Skeletal muscle cell (primary cell): ENCODE data around the gene DDAH2.

ENCODE experiments used
- DNase-seq: peaks from one replicate; pipeline ENCODE4 v3.0.0-alpha.2; 2010; ENCODE audit warnings: low read depth
- H3K4me3 ChIP-seq: 2 replicates; pipeline ENCODE4 v1.5.1; 2011; ENCODE audit warnings: low read depth, mild to moderate bottlenecking, control low read depth, low read length, moderate library complexity

Gene DDAH2, protein sequence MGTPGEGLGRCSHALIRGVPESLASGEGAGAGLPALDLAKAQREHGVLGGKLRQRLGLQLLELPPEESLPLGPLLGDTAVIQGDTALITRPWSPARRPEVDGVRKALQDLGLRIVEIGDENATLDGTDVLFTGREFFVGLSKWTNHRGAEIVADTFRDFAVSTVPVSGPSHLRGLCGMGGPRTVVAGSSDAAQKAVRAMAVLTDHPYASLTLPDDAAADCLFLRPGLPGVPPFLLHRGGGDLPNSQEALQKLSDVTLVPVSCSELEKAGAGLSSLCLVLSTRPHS

DNA sequence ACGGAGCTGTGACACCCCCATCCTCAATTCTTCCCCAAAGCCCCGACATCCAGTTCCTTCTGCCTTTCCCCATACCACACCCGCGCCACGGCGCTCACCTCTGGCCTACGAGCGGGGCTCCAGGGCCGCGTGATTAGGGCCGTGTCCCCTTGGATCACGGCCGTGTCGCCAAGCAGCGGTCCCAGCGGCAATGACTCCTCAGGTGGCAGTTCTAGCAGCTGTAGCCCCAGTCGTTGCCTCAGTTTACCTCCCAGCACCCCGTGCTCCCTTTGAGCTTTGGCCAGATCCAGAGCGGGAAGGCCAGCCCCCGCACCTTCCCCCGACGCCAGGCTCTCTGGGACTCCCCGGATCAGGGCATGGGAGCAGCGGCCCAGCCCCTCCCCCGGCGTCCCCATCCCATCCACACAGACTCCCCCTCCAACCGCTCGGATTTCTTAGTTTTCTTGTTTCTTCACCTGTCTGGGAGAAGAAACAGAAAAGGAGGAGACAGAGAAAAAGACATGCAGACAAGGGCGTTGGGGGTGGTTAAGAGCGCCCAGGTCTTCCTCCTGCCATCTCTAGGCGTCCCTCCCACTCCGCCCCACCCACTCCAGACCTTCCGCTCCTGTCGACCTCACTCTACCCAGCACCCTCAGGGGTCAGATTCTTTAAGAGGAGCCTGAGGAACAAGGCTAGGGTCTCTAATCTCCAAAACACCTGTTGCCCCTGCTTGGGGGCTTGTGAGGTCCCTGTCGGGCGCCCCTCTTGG lies at the start of gene DDAH2:
Gene DDAH2 (minus strand): TSS at position 533 of the 748 bp plus-strand sequence. CDS start 138 bp downstream, at position 395.
- no peak for DNase-seq
- peak within 1 kb of the TSS; percentile 90 for H3K4me3 ChIP-seq

DNA sequence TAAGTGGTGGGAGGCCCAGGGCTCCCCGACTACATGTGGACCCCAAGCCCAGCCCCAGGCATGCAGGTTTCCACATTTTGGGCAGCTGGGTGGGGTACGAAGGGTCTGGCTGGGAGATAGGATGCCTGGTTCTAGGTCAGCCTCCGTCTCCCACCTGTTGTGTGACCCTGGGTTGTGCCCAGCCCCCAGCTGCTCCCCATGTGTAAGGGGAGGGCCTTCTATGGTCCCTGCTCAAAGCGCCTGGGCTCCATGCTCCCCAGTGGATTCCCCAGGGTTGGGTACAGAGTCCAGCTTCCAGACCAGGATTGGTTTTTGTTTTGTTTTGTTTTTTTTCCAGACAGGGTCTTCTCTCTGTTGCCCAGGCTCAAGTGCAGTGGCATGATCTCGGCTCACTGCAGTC lies 49.1 kb upstream of the DDAH2 start:
- no peak overlapping the region for H3K4me3 ChIP-seq

DNA sequence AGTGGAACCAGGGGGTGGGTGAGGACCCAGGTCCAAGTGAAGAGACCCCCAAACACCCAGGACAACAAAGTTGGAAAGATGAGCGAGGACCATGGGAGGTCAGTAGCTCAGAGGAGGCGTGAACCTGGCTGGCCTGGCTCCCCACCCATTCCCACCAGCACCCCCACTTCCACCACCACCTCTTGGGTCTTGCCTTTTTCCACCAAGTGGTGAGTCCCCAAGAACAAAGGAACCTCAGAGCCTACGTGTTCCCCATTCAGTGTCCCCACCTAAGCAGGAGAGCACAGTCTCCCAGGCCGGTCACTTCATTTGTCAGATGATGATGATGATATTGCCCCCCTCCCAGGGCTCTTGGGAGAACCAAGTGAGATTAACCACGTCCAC lies 48.6 kb upstream of the DDAH2 start:
- no peak for DNase-seq
- H3K4me3 ChIP-seq: no peak overlapping the region

More for the DNA sequence above, 49.1 kb upstream of the DDAH2 start:
- no peak for DNase-seq

DNA sequence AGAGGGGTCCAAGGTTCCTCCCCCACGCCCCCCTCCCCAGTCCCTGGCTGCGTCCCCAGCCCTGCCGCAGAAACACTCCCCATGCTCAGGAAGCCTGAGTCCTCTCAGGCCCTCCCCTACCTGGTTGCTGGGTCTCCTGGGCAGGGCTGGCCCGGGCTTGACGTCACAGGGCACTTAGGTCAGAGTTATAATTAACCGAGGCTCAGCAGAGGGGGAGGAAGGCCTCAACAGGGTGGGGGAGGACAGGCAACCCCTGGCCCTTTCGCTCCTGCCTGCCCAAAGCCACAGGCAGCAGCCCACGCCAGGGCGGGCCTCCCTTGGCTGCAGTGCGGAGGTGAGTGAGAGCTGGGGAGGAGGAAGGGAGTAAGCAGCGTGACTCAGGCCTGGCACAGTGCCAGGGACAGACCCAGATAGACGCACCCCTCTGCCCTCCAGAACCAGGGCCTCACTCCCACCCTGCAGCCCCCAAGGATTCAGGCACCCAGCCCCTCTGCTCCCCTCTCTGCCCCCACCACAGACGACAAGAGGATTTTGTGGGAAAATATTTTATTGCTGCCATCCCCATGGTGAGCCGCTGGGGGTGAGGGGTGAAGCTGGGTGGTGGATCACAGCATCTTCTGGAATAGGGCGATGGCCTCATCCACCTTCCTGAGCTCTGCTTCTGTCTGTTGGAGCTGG lies 48.0 kb upstream of the DDAH2 start, which contains the start of gene VWA7:
Gene VWA7 (minus strand): TSS at position 340 of the 678 bp plus-strand sequence. CDS start 549 bp downstream, outside the sequence.
- DNase-seq: peak; percentile 47
- H3K4me3 ChIP-seq: no peak within 1 kb of the TSS

DNA sequence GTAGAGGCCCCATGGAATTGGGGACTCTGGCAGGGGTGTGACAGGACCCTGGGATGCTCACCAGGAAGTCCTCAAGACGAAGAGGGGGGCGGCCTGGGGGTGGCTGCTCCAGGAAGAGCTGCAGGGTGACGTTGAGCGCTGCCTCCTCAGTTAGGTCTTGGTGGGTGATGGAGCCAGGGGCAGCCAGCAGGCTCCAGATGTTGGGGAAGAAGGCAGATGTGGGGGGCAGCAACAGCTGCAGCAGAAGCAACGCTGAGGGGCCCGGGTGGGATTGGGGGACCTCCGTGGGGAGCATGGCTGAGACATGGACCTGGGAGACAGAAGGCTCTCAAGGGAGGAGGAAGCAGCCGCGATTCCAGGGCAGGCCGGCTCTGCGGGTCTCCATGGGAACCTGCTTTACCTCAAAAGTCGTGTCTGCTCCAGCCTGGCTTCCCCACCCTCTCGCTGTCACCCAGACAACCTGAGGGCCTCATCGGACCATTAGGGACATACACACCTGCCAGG lies 47.4 kb upstream of the DDAH2 start:
- H3K4me3 ChIP-seq: no peak overlapping the region

DNA sequence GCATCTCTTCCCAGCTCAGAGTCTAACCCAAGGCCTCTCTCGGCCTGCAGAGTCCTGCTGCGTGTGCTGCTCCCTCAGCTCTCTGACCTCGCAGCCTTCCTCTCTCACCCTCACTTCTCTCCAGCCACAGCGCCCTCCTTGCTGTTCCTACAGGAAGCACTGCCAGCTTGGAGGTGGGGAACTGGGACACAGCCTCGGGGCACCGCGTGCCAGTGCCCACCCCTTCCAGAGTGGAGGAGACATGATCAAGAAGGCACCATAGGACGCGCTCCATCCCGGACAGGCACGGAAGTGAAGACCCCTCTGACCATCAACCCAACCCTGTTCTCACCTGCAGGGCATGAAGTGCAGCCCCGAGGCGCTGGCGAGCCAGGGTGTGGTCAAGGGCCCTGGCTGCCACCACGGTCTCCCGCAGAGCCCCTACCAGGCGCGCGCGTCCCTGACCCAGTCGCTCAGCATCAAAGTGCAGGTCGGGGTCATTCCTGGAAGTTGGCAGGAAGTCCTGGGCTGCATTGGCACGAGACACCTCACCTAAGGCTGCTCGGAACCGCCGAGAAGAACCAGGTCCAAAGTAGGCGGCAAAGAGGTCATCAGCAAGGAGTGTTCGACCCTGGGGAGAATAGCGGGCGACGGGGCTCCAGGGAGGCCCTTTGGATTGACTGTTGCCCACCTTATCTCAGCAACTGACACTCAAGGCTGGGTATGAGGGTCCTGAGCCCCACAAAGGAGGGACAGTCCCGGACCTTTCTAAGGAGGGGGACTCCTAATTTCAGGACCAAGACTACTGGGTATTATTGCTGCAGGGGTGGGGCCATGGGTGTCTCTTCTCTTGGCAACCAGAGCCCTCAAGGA lies 46.8 kb upstream of the DDAH2 start:
- DNase-seq: no peak
- H3K4me3 ChIP-seq: no peak overlapping the region

More for the DNA sequence above, 47.4 kb upstream of the DDAH2 start:
- DNase-seq: no peak

DNA sequence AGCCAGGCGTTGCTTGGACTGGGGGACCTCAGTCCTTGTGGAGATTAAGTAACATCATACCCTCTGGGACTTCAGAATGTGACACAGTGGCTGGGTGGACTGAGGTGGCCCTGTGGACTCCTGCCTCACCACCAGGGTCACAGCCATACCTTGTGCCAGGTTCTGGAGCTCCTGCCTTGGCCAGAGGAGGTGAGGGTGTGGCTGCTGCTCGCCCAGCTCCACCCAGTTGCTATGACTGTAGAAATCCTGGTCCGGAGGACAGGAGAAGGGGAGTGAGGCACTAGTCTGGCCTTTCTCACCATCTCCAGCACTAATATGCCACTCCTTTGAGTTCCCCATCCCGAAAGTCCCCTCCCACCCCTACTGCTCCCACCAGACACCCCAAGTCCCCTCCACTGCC lies 46.1 kb upstream of the DDAH2 start:
- no peak for DNase-seq
- H3K4me3 ChIP-seq: no peak overlapping the region

DNA sequence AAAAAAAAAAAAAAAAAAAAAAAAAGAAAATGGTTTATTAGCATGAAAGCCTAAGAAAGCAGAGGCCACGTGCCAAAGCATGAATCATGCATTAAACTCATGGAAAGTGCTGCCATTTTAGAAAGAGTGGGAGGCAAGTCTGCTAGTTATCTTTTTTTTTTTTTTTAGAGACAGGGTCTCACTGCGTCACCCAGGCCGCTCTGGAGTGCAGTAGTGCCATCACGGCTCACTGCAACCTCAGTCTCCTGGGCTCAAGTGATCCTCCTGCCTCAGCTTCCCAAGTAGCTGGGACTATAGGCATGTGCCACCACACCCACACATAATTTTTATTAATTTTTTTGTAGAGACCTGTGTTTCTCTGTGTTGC lies 42.9 kb upstream of the DDAH2 start:
- no peak overlapping the region for H3K4me3 ChIP-seq
- DNase-seq: no peak

DNA sequence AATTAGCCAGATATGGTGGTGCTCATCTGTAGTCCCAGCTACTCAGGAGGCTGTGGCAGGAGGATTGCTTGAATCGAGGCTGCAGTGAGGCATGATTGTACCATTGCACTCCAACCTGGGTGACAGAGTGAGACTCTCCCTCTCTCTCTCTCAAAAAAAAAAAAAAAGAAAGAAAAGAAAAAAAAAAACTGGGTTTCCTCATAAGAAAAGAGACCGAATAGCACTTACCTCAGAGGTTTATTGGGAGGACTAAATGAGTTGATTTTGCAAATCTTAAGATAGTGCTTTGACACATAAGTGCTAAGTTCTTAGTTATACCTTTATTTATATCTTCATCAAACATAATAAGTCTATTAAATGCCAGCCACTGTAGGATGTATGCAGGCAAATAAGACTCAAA lies 41.8 kb upstream of the DDAH2 start:
- H3K4me3 ChIP-seq: no peak overlapping the region
- no peak for DNase-seq

DNA sequence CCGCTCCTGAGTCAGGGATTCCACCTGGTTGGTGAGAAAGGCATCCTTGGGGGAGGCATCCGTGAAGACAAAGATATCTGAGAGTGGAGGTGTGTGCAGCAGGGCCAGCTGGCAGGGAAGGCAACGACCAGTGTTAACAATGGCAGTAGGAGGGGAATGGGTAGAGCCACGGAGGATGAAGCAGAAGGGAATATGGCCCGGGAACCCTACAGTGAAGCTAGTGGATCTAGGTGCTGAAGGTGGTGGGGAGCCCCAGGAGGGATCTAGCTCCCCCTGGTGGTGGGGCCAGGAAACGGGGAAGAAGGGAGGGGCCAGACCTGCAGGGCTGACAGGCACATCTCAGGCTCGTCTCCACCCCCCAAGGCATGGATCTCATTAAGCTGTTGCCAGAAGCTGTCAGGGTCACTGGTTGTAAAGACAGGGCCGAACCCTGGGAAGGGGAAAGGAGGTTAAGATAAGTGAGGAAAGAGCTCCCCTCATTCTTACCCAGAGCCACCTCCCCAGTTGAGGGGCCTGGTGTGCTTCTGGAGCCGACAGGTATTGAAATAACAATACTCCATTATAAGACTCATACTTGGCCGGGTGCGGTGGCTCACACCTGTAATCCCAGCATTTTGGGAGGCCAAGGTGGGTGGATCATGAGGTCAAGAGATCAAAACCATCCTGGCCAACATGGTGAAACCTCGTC lies 40.7 kb upstream of the DDAH2 start:
- H3K4me3 ChIP-seq: no peak overlapping the region
- DNase-seq: no peak

DNA sequence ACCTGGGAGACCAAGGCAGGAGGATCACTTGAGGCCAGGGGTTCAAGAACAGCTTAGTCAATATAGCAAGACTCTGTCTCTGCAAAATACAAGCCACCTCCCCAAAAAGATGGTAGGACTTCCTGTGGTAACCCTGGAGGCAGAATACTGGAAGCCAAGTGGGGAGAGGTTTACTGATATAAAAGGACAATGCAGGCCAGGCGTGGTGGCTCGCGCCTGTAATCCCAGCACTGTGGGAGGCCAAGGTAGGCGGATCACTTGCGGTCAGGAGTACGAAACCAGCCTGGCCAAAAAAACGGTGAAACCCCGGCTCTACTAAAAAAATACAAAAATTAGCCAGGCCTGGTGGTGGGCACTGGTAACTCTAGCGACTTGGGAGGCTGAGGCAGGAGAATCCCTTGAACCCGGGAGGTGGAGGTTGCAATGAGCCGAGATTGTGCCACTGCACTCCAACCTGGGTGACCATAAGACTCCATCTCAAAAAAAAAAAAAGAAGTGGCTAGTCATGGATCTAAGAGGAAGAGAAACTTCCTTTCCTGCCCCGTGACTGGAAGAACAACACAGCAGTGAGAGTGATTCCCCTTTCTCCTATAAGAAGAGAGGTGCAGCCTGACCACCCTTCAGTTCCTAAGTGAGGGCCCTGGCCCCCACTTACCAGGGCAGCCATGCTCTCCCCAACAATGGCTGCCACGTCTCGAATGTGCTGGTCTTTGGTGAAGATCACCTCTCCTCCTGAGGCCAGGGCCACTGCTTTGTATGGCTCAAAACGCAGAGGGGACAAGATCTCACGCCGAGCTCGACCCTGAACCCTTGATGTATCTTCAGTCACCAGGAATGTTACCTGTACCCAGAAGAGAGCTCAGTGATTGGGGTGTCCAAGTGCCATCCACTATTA lies 39.5 kb upstream of the DDAH2 start:
- no peak for DNase-seq
- H3K4me3 ChIP-seq: no peak overlapping the region

DNA sequence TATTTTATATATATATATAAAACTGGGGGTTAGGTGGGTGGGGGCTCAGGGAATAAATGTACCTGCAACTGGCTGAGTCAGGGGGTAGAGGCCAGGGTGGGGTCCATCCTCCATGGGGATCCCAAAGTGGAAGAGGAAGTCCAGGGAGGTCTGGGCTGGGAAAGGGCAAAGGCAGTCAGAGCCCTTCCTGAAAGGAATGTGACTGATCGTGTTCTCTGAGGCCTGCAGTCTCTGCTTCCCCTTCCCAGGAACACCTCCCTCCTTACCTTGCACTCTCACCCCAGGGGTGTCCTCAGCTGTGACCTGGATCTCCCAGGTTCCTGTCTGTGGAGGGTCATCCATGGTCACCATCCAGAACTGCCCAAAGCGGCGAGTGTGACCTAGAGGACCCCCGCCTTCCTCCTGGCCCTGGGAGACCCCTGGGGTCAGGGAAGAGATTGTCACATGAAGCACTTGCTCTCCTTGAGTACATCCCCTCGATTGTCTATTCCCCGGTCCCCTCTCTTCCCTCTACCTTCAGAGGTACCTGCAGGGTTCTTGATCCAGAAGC lies 38.1 kb upstream of the DDAH2 start:
- no peak for DNase-seq
- H3K4me3 ChIP-seq: no peak overlapping the region

DNA sequence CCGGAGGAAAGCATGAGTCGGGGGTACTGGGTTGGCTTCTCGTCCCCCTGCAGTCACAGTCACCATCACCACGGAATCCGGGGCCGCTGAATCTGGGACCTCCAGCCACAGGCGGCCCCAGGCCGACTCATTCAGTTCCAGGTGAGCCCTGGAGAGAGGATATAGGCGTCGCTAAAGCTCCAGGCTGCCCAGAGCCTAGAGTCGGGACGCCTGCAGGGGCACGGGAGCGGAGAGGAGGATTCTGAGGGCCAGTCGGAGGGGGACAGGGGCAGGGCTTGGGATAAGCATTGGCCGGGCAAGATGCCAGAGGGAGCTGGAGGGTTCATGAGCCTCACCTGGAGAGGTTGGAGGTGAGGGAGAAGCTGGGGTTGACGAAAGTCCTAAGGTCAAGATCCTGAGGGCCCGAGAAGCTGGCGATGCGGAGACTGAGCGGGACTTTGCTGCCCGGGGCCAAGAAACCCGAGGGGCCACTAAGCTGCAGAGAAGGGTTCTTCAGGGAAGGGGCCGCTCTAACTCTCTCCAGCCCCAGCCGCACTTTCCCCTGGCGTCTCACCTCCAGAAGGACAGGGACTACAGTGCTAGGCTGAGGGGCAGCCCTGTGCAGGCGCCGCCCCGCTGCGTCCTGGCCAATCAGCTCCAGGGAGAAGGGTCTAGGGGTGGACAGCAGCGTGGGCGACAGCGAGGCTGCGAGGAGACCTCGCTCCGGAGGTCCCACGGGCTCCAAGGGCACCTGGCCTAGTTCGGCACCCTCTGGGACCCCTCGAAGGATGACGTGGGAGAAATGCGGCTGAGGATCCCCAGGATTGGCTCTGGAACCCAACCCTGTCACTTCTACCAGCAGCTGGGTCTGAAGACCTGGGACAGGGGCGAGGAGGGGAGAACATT lies 37.1 kb upstream of the DDAH2 start:
- peak overlapping the region; percentile 38 for H3K4me3 ChIP-seq
- no peak for DNase-seq

DNA sequence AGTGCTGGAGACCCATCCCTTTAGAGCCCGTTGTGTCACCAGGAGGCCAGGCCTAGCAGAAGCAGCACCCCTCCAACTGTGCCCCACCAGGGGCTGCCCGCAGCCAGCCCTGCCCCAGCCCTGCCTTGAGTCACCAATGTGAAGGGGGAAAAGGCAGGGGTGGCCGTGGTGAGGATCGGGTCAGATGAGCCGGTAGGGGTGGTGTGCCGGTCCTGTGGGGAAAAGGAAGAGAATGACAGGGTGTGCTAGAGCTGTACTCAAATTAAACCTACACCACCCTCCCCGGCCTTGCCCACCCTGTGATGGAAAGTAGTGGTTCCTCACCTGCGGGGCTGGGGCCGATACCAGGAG lies 36.4 kb upstream of the DDAH2 start:
- no peak for DNase-seq
- no peak overlapping the region for H3K4me3 ChIP-seq

DNA sequence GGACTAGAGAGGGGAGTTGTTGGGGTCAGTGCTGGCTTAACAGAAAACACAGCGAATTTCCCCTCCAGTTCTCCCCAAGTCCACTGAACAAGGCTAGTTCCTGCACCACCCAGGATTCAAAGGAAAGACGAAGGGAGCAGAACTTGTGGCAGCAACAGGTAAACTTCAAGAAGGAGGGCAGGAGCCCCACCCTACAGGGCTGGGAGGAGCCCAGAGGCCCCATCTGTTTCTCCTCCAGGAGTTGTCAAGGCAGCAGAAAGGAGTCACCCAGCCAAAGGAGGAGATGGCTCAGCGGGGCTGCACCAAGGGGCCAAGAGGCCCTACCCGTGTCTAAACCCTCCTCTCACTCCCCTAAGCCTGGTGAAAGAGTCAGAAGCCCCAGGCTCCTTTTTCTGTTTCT lies 35.1 kb upstream of the DDAH2 start:
- no peak overlapping the region for H3K4me3 ChIP-seq
- no peak for DNase-seq

DNA sequence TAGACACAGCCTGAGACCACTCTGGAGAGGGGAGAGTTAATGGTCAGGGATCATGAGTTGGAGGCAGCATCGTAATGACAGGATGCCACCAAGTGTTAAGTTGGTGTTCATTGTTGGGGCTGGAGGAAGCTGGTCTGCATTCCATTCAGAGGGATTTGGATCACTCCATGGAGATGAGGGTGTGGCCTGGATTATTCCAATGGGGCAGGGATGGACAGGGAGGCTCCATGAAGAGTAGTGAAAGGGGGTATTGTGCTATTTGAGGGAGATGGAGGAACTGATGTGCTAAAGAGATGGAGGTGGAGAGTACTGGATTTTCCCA lies 34.5 kb upstream of the DDAH2 start:
- H3K4me3 ChIP-seq: no peak overlapping the region
- DNase-seq: no peak
